Loucy (cell line): ENCODE measurements around the gene ACP3.
A peak's percentile ranks its signal among the peaks of the same experiment; 100 is the strongest.
"Not testable (repeated sequence)": the region's sequence is repeated elsewhere in the genome, so short reads cannot be mapped to it uniquely, and the experiment has no call there.

Experiments used
- H2AFZ ChIP-seq: fragments of 200-600 bp; sonication (generic); 2 replicates; pipeline ENCODE4 v1.6.0; 2016; ENCODE audit warnings: antibody characterized with exemption, mild to moderate bottlenecking, low read length, moderate library complexity
- H3F3A ChIP-seq: fragments of 200-600 bp; 2 replicates; pipeline ENCODE4 v1.6.0; 2016; ENCODE audit warnings: antibody characterized with exemption, low read depth, mild to moderate bottlenecking
- H3K27me3 ChIP-seq: fragments of 200-600 bp; sonication (generic); 2 replicates; pipeline ENCODE4 v1.6.1; 2014; ENCODE audit warnings: low read length, mild to moderate bottlenecking; ENCODE audit not compliant: insufficient read depth, poor library complexity, severe bottlenecking
- H3K36me3 ChIP-seq: fragments of 200-600 bp; sonication (generic); 2 replicates; pipeline ENCODE4 v1.6.1; 2016; ENCODE audit warnings: low read length; ENCODE audit not compliant: insufficient read depth
- H3K4me1 ChIP-seq: fragments of 200-600 bp; sonication (generic); 2 replicates; pipeline ENCODE4 v1.5.1; 2014; ENCODE audit warnings: low read length, mild to moderate bottlenecking; ENCODE audit not compliant: insufficient read depth, poor library complexity, severe bottlenecking
- H3K4me2 ChIP-seq: fragments of 200-600 bp; sonication (generic); 2 replicates; pipeline ENCODE4 v1.6.0; 2014; ENCODE audit warnings: antibody characterized with exemption, low read length, low read depth, mild to moderate bottlenecking; ENCODE audit not compliant: poor library complexity, severe bottlenecking
- H3K4me3 ChIP-seq: fragments of 200-600 bp; sonication (generic); 2 replicates; pipeline ENCODE4 v1.5.1; 2014; ENCODE audit warnings: low read length, mild to moderate bottlenecking, mixed read lengths; ENCODE audit not compliant: poor library complexity, severe bottlenecking
- H3K79me2 ChIP-seq: fragments of 200-600 bp; sonication (generic); 2 replicates; pipeline ENCODE4 v1.6.1; 2014; ENCODE audit warnings: low read length; ENCODE audit not compliant: insufficient read depth
- H3K9ac ChIP-seq: fragments of 200-600 bp; sonication (generic); 2 replicates; pipeline ENCODE4 v1.6.0; 2014; ENCODE audit warnings: mild to moderate bottlenecking, low read depth, low read length, moderate library complexity; ENCODE audit not compliant: poor library complexity, severe bottlenecking
- H3K9me2 ChIP-seq: fragments of 200-600 bp; sonication (generic); replicated peaks from 2 replicates; pipeline ENCODE4 v1.6.1; 2016; ENCODE audit warnings: low read depth, low read length, mixed read lengths
- H3K9me3 ChIP-seq: fragments of 200-600 bp; sonication (generic); 2 replicates; pipeline ENCODE4 v1.6.1; 2014; ENCODE audit warnings: mild to moderate bottlenecking, antibody characterized with exemption, low read length, low read depth; ENCODE audit not compliant: insufficient read depth
- H4K20me1 ChIP-seq: fragments of 200-600 bp; sonication (generic); 2 replicates; pipeline ENCODE4 v1.6.0; 2014; ENCODE audit warnings: antibody characterized with exemption, low read length, mild to moderate bottlenecking; ENCODE audit not compliant: insufficient read depth, poor library complexity, severe bottlenecking
- EZH2phosphoT487 ChIP-seq: fragments of 200-600 bp; IDR thresholded peaks from 2 replicates; pipeline ENCODE4 v1.6.1; 2018; ENCODE audit warnings: antibody characterized with exemption, mild to moderate bottlenecking, moderate library complexity, borderline replicate concordance
- TF ChIP-seq, protein P1 (sequence below): fragments of 200-600 bp; sonication (generic); conservative IDR thresholded peaks from 2 replicates; pipeline ENCODE4 v1.5.1; 2014; ENCODE audit warnings: mild to moderate bottlenecking, antibody characterized with exemption, low read length

Gene ACP3

GRCh38 chr3:132386259-132386658 is 69.1 kb downstream of the ACP3 start:
- TF ChIP-seq, protein P1, sequence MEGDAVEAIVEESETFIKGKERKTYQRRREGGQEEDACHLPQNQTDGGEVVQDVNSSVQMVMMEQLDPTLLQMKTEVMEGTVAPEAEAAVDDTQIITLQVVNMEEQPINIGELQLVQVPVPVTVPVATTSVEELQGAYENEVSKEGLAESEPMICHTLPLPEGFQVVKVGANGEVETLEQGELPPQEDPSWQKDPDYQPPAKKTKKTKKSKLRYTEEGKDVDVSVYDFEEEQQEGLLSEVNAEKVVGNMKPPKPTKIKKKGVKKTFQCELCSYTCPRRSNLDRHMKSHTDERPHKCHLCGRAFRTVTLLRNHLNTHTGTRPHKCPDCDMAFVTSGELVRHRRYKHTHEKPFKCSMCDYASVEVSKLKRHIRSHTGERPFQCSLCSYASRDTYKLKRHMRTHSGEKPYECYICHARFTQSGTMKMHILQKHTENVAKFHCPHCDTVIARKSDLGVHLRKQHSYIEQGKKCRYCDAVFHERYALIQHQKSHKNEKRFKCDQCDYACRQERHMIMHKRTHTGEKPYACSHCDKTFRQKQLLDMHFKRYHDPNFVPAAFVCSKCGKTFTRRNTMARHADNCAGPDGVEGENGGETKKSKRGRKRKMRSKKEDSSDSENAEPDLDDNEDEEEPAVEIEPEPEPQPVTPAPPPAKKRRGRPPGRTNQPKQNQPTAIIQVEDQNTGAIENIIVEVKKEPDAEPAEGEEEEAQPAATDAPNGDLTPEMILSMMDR = no peak
- TF ChIP-seq EZH2phosphoT487 = no peak
- no peaks in the 10 kb centered on the region for H3F3A ChIP-seq
- H3K4me1 ChIP-seq = peaks cover 21% of the 10 kb centered on the region
- H4K20me1 ChIP-seq = no peaks in the 10 kb centered on the region
- no peaks in the 10 kb centered on the region for H3K36me3 ChIP-seq
- H3K4me3 ChIP-seq = peak overlapping the region; percentile 25
- H3K4me2 ChIP-seq = peak overlapping the region; percentile 55
- H3K79me2 ChIP-seq = no peaks in the 10 kb centered on the region
- H3K9ac ChIP-seq = no peak overlapping the region
- H2AFZ ChIP-seq = peak overlapping the region; percentile 47; the same call in 1 of the 2 replicates
- peaks cover 3% of the 10 kb centered on the region; the same call in 1 of the 2 replicates for H3K9me3 ChIP-seq
- H3K9me2 ChIP-seq = no peaks in the 10 kb centered on the region
- H3K27me3 ChIP-seq = no peaks in the 10 kb centered on the region

GRCh38 chr3:132392675-132393074 is 75.5 kb downstream of the ACP3 start:
- H2AFZ ChIP-seq = peak overlapping the region; percentile 48; the same call in 1 of the 2 replicates
- not testable (repeated sequence) for H3F3A ChIP-seq, H3K36me3 ChIP-seq, H3K4me2 ChIP-seq, H3K79me2 ChIP-seq, H3K4me1 ChIP-seq, H3K4me3 ChIP-seq, H3K9me3 ChIP-seq, H3K9me2 ChIP-seq, H4K20me1 ChIP-seq, H3K9ac ChIP-seq, H3K27me3 ChIP-seq

- H2AFZ ChIP-seq = no peak overlapping the region
Measured at GRCh38 chr3:132394320-132394719, 77.1 kb downstream of the ACP3 start.

GRCh38 chr3:132395126-132395525 is 77.9 kb downstream of the ACP3 start:
- Histone ChIP-seq H3K27me3 (no peaks in the 10 kb centered on the region), H3K9me3 (no peaks in the 10 kb centered on the region), H3K79me2 (no peaks in the 10 kb centered on the region), H4K20me1 (no peaks in the 10 kb centered on the region), H2AFZ (no peak overlapping the region), H3K4me1 (no peaks in the 10 kb centered on the region), H3K4me3 (no peak overlapping the region), H3K4me2 (no peak overlapping the region), H3F3A (no peaks in the 10 kb centered on the region), H3K36me3 (no peaks in the 10 kb centered on the region), H3K9ac (no peak overlapping the region), H3K9me2 (no peaks in the 10 kb centered on the region)
- TF ChIP-seq, protein P1 = no peak
- TF ChIP-seq EZH2phosphoT487 = no peak

More at GRCh38 chr3:132394320-132394719, 77.1 kb downstream of the ACP3 start:
- H3K79me2 ChIP-seq = no peaks in the 10 kb centered on the region
- H3K4me2 ChIP-seq = no peak overlapping the region
- H3K9me3 ChIP-seq = no peaks in the 10 kb centered on the region
- H4K20me1 ChIP-seq = no peaks in the 10 kb centered on the region
- no peaks in the 10 kb centered on the region for H3F3A ChIP-seq
- no peaks in the 10 kb centered on the region for H3K27me3 ChIP-seq
- H3K9ac ChIP-seq = no peak overlapping the region
- no peaks in the 10 kb centered on the region for H3K9me2 ChIP-seq
- no peaks in the 10 kb centered on the region for H3K36me3 ChIP-seq
- no peak overlapping the region for H3K4me3 ChIP-seq
- TF ChIP-seq, protein P1 = no peak
- no peak for TF ChIP-seq EZH2phosphoT487
- H3K4me1 ChIP-seq = no peaks in the 10 kb centered on the region
